GM03348 (cell line): ENCODE measurements around the gene SORCS2.

Experiments used
- DNase-seq: peaks from one replicate; pipeline ENCODE4 v3.0.0; 2012; ENCODE audit warnings: low spot score

Gene SORCS2

DNA sequence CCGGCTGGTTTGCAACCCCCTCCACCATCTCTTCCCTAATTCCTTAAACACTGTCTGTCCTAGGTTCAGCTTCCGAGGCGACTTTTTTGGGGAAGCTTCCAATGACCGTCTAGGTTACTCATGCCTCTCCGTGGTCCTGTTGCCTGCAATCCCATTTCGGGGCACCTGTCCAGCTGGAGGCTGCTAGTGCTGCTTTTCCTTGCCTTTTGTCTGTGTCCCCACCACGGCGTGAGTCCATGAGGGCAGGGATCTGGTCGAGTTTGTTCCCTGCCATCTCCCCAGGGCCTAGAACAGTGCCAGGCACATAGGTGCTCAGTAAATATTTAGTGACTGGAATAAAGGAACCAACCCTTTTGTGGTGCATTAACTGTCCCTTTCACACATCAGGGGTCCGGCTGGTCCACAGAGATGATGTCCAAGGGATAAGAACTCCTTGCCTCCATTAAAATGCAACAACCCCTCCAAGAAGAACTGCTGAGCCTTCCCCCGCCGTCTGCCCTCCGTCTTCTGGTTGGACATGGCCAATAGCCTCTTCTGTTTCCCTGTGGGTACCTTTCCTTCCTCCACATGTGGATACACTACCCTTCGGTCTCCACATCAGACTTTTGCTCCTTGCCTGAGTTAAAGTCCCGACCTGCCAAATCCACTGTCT, 5.7 kb upstream of the SORCS2 start:
- no peak for DNase-seq

DNA sequence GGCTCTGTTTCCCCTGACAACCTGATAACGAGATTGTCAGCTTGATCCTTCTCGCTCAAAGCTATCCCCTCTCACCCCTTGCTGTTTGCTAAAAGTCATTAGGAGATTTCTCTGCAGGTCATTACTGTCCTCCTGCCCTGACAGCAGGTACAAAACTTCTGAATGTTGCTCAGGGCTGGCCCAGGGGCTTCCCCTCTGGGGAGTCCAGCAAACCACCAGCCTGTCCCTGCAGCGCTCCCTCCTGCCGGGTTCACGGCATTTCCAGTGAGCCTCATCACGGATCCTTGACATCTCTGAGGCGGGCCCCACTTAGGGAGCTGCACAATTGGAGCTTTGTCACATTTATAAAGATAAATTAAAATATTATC, 5.2 kb upstream of the SORCS2 start:
- no peak for DNase-seq

DNA sequence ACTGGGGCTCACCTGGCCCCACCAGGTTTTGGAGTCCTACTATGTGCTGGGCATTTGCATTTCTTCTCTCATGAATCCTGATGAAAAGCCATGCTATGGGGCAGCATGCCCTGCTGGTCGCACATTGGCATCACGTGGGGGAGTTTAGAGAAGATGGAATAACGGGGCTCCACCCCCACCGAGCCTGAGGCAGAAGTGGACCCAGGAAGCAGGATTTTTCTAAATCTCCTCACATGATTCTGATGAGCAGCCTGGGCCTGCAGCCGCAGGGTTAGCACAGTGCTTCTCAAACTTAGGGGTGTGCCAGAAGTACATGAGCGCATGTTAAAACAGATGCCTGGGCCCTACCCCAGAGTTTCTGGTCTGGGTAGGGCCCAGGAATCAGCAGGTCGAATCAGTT, 4.6 kb upstream of the SORCS2 start:
- no peak for DNase-seq

DNA sequence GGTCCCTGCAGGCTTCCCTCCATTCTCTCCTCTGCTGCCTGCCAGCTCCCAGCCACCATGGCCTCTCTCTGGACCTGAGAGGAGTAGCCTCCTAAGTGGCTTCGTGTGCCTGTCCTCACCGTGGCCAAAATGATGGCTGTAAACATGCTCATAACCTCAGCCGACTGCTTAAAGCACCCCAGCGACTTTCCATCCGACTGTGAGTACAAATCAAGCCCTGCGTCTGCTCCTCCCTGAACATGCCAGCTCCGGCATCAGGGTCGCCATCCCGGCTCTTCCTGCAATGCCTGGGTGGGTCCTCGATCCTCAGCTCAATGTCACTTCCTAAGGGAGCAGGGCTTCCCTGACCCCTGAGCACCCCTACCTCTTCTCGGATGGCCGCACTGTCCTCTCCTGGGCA, 3.3 kb upstream of the SORCS2 start:
- DNase-seq: no peak

DNA sequence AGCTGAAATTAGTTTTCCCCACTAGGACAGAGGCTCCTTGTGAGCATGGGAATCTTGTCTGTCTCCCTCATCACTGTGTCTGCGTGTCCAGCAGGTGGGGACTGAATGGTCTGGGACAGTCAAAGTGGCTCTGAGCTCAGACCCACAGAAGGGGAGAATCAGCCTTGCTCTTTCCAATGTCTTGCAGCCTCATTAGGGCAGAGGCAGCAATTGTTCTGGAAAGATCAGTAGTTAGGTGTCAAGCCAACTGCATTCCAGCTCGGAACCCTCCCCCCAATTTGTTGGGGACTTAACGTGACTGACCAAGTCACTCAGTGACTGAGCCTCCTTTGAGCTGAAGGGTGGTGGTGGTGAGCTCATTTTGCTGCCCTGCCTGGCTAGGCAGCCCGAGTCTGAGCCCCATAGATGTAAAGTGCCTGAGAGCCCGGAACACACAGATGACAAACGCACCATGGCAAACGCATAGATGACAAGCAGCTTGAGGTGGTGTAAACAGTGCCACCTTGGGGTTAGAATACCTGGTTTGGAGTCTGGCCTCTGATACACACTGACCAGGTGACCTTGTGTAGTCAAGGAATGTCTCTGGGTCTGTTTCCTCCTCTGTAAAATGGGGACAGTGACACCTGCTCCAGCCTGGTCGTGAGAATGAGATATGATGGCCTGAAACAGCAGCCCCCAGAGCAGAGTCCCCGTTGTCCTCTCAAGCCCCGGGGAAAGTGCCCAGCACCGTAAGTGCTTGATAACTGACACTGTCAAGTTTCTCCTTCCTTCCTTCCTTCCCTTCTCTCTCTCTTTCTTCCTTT, 2.7 kb upstream of the SORCS2 start:
- no peak for DNase-seq

DNA sequence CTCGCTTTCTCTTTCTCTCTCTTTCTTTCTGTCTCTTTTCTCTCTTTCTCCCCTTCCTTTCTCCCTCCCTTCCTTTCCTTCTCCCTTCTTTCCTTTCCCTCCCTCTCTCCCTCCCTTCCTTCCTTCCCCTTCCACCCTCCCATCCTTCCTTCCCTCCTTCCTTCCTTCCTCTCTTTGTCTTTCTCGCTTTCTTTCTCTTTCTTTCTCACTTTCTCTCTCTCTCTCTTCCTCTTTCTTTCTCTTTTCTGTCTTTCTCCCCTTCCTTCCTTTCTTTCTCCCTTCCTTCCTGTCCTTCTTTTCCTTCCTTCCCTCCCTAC, 2.1 kb upstream of the SORCS2 start:
- DNase-seq: no peak

DNA sequence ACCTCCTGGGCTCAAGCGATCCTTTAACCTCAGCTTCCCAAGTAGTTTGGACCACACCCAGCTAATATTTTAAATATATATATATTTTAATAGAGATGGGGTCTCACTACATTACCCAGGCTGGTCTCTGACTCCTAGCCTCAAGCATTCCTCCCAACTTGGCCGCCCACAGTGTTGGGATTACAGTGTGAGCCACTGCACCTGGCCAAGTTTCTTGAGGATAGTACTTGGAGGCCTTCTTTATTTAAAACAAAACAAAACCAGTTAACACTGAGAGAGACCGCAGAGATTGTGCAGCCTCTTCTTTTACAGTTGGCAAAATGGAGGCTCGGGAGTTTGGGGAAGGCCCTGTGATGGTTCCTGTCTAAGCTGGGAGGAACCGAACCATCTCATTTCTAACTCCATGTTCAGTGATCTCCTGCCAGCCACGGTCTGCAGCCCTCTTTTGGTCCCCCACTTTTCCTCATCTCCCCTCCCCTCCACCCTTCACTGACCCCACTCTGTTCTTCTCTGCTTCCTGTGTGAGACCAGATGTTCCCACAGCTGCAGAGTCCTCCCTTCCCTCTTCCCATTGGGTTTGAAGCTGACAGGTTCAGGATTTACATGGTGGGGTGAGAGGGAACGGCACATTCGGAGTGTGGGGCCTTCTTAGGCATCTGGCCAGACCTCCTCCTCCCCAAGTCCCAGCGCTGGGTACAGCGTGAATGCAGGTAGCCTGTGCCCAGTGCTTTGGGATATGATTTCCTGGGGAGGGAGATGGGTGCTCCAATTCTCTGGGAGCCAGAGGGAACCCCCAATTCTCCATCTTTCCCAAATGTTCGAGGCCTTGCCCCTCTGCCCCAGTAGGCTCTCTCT, 1.4 kb upstream of the SORCS2 start:
- no peak for DNase-seq

DNA sequence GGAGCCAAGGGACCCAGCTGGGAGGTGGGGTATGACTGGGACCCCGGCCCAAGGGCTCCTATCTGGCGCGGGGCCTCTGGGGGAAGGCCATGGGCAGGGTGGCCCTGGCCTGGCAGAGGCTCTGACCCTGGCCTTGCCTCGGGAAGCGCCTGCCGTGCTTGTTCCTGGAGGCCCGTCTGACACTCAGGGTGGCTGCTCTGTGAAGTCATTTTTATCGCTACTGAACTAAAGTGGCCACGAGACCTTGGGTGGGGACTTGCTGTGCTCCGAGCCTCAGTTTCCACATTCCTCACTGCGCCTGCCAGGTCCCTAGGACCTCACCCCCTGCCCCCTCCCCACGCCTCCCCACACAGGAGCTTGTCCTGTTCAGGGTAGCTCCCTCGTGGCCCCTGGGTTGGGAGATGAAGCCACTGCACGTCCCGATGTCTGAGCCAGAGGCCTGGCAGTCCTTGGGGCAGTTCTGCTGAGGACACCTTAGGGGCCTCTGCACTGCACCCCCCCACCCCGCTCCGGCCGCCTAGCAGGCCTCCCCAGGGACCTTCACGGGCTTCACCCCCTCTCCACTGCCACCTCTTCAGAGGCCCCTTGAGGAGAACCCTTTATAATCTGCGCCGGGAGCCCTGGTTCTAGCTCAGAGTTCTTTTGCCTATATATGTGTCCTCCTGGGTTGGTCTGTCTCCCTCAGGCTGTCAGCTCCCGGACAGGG, 639 bp upstream of the SORCS2 start:
- DNase-seq: no peak

DNA sequence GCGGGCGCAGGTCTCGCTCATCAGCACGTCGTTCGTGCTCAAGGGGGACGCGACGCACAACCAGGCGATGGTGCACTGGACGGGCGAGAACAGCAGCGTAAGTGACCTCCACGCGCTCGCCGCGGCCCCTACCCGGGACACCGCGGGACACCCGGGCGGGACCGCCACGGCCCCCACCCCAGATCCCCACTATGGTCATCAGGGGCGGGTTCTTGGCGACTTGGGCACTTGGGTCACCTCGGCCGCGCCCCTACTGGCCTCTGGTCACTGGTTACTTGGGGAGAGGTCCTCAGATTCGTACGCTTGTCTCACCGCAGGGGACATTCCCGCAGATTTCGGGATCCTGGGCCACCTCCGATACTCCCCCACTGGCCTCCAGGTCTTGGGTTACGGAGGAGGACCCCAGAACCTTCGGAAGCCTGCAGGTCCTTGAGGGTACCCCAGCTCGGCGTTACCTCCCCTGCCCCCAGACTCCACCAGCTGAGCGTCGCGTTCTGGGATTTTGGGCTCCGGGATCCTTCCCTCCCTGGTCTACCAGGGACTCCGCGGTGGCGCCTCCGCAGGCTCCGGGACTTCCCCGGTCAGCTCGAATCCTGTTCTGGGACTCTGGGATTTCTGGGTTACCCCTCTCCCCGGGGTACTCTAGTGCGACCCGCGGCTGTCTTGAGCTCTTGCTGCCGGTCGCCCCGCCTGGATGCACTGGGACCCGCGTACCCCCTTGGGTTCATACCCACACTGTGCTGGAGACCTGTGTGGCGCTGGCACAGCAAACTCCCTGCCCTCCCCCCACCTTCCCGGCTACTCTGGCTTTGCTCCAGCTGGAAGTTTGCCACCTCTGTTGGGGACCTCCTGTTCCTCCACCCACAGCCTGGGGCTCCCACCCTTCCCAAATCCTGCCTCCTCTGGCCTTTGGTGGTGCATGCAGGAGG, 956 bp downstream of the SORCS2 start:
- peak; percentile 44 for DNase-seq

DNA sequence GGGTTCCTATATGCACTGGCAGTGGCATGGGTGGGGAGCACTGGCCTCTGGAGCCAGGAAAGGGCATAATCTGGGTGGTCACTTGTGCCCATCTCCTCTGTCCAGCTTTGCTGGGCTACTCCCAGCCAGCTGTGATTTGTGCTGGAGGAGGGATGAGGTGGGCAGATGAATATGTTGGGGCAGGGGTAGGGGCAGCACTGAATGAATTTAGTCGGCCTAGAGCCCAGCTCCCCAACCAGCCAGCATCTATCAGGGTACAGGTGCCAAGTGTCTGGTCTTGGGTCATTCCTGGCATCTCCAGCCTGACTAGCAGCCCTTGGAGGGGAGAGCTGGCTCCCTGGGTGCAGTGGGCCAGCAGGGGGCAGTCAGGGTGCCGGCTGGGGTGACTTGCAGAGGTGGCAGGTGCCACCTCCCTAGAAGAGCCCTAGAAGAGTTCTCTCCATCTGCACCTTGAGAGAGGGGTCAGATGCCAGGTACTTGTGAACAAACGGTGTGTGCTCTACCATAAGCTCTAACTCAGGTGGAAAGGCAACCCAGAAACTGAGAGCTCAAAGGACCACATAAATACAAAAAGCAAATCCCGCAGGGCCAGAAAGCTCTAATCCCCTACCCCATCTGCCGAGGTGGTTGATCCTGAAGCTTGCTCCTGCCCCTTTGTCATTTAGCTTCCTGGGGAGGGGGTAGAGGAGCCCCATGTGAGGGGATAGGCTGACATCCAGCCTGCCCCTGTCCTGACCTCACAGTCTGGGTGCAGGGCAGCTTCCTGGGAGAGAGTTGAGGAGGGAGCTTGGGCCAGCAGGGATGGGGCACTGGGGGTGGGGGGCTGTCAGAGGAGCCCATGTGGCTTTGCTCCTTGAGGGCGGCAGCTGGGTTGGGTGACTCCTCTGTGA, 2.2 kb downstream of the SORCS2 start:
- DNase-seq: peak; percentile 75

DNA sequence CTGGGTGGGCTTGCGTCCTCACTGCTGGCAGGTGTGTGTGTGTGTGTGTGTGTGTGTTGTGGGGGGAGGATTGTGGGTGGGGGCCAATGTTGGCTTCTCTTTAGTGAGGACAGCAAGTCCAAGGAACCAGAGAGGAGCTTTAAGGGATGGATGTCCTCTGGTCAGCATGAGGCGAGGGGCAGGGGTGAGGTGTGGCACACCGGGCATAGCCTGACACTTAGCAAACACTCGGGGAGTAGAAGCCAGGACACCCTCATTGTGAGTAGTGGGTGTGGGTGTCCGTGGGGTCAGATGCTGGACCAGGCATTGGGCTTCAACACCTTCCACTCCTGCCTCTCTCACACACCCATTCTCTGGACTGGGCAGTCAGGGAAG, 2.8 kb downstream of the SORCS2 start:
- no peak for DNase-seq

DNA sequence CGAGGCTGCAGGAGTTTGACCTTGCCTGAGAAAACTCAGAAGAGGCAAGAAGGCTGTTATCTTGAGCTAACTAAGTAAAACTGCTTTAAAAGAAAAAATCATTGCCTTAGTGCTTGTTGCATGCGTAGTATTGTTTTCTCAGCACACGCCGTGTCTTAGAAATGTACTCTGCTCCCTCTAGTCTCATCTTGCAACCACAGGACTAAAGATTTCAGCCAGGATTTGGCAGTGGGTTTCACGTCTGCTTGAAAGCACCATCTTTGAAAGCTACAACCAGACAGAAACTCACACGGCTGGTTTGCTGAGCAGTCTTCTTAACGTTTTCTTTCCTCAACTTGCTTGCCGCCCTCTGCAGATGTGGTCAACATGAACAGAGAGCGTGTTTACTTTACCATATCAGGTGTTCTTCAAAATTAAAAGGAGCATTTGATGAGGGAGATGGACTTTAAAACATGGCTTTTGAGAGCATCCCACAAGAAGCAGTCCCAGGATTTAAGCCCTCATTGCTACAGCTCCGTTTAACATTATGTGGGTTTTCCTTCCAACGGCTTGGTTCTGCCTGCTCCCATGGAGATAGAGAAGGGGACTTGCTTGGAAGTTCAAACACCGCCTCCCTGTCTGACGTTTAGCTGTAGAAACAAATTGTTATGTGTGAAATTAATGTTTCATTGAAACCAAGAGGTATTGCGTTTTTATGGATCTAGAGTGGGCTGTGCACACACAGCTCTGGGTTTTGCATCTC, 3.4 kb downstream of the SORCS2 start:
- no peak for DNase-seq

DNA sequence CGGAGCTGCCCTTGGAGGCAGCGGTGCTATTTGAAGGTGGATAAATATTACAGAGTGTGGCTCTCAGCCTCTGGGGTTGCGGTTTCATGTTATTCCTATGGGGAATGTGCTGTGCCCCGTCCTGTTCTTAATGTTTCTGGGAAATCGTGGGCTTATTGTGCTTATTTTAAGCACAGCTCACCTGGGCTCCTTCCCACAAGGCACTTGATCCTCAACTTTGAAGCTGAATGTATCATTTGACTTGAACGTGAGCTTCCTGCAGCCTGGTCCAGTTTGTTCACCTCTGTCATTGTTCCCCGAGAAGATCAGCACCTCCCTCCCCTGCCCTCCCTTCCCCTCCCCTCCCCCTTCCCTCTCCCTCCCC, 3.9 kb downstream of the SORCS2 start:
- DNase-seq: no peak

DNA sequence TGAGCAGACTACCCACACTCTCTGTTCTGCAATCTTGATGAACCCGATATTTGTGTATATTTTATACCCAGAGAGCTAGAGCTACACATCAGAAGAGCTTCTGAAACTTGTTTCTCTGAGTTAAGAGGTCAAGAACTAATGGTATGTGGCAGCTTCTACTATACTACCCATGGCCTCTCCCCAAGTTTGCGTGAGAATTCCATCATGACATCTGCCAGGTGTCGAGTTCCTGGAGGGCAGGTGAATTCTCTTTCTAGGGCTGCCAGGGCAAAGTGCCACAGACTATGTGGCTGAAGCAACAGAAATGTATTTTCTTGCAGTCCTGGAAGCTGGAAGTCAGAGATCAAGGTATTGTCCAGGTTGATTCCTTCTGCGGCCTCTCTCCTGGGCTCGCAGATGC, 4.4 kb downstream of the SORCS2 start:
- no peak for DNase-seq

DNA sequence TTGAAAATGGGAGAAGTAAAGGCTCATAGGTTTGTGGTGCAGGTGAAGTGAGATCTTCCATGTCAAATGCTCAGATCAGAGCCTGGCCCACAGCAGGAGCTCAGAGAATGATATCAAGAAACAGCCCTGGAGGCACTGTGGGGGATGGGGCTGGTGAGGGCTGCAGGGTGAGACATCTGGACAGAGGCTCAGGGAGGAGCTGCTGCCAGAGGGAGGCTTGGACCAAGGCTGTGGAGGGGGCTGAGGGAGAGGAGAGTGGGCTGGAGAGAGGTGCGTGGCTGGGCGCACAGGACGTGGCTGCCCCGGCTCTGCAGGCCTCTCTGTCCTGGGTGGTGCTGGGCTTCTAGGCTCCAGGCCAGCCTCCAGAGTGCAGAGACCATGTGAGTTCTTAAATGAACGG, 5.6 kb downstream of the SORCS2 start:
- DNase-seq: peak; percentile 40

DNA sequence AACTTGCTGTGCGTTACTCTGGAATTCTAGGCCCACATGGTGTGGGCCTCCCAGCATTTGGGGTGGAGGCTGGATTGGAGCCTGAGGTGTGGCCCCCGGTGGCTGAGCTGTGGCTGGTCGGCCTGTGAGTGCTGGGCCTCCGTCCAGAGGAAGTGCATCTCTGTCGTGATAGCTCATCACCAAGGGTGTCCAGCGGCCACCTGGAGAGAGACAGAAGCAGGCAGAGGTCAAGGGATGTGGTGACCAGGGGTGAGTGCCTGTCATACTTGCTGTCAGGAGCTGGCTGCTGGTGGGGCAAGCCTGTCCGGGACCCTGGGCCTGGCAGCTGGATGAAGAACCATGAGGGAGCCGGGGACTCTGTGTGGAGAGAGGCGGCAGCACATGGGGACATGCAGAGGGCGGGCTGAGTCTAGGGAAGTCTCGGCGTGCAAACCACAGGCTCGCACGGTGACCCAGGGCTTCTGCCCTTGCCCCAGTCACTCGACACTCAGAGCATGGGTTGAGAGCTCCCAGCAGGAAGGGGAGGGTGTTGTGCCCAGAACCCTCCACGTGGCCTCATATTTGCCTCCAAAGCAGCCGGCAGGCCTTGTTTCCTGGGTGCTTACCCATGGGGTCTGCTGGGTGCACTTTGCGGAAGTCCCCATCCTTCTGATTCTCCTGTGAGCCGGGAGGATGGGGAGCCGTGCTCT, 6.2 kb downstream of the SORCS2 start:
- DNase-seq: no peak

DNA sequence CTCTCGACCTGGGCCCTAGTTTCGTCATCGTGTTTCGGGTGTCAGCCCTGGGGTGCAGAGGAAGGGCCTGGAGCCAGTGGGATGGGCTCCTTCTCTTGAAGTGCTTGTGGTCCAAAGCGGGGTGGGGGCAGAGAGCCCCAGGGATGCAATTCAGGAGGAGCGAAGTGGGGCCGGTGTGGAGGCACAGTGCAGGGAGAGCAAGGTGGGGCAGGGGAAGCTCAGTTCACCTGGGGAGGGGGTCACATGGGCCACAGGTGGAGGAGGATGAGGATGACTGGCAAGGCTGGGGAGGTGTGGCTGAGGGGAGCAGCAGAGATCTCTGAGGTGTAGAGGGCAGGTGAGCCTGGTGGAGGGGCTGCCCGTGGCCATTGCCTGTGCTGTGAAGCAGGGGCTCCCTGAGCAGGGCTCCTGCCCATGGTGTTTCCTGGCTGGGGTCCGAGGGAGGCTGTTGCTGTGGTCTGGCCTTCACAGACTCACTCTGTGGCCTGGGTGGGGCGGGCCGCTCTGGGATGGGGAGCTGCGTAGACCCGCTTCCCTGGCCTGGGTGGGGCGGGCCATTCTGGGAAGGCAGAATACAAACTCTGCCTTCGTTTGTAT, 6.9 kb downstream of the SORCS2 start:
- DNase-seq: no peak

DNA sequence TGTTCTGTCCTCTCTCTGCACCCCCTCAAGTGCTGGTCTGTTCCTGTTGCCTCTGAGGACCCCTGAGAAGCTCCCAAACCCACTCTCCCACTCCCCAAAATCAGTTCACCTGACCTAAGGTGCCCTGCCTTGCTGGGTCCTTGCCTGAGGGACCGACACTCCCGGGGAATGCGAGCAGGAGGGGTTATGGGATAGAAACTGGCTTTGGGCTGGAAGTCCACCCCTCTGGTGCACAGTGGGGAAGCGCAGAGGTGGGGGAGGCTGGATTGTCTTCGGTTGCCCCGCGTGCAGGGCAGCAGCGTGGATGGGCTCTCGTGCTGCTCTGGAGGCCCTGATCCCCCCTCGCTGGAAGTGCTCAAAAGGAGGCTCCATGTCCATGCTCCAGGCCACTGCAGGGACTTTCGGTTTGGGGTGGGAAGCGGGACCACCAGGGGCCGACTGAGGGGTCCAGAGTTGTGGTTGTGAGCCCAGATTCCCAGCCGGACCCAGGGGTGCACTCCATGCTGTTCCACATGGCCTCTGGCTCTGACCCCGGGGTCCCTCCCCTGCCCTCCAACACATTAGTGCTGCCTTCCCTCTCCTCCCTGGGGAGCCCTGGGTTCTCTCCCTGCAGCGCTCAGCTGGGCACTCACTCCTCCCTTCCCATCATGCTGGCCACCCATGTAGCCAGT, 7.6 kb downstream of the SORCS2 start:
- no peak for DNase-seq
